Kidney epithelial cell (primary cell): ENCODE data around the gene PDILT. TPM values are rescaled to one million over a fixed set of nuclear protein-coding genes. Genes with fewer than 3 reads are reported as not detected.

Experiments
- DNase-seq: peaks from one replicate; pipeline ENCODE4 v3.0.0-alpha.2; 2010; ENCODE audit warnings: low read depth
- H3K27me3 ChIP-seq: 2 replicates; pipeline ENCODE4 v1.6.0; 2011; ENCODE audit warnings: low read length; ENCODE audit not compliant: control insufficient read depth, insufficient read depth
- H3K36me3 ChIP-seq: 2 replicates; pipeline ENCODE4 v1.5.1; 2011; ENCODE audit warnings: low read length; ENCODE audit not compliant: control insufficient read depth, insufficient read depth
- H3K4me3 ChIP-seq: 2 replicates; pipeline ENCODE4 v1.5.1; 2011; ENCODE audit warnings: low read depth, mild to moderate bottlenecking, control low read depth, low read length
- CTCF ChIP-seq: IDR thresholded peaks from 2 replicates; pipeline ENCODE4 v1.5.1; 2011; ENCODE audit warnings: mild to moderate bottlenecking, moderate library complexity, low read length, control low read depth, inconsistent platforms; ENCODE audit not compliant: insufficient read depth, poor library complexity, severe bottlenecking
- total RNA-seq: library from RNA; depleted of rRNA; stranded (reverse); fragments of >200 nt; gene quantifications from 2 replicates; pipeline ENCODE4 v1.2.3, GENCODE V29; 2015

The PDILT gene
- total RNA-seq, 1 donor from 2014 or later: not detected

DNA sequence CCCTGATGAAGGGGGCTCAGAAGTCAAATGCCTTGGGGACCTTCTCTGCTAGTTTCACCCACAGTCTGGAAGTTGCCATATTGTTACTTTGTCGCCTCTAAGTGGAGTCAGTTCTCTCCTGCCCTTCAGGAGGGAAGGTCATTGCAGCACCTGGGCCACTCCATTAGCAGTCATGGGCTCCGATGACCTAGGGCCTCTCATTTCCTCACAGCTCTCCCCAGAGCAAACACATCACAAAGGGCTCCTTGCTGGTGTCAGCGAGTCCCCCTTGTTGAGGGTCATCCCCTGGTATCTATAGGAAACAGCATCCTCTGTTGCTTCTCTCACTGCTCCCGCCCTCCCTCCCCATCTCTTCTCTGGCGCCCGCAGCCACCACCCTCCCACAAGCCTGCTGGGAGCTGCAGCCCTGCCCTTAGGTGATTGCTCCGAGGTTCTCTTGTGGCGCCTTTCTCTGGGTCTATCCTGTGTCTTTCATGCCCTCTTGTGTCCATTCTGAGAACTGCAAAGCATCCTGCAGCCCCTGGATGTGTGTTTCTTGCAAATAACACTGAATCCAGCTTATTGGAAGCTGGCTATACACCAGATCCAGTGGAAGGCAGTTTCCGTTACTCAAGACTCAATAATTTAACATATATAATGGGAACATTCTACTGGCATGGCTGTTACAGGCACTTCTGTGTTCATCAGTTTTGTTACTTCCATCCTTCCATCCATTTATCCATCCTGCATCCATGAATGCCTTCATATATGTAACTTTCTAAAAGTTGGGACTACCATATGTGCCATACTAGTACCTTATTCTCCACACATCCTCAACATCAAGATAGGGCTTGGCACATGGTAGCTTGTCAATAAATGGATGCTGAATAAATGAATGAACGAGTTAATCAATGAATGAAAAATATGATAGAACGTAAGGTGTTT is 21.2 kb downstream of the PDILT start:
- TF ChIP-seq CTCF: peak; percentile 86
- no peak overlapping the region for H3K4me3 ChIP-seq
- H3K27me3 ChIP-seq: peaks cover 3% of the 10 kb centered on the region
- DNase-seq: peak; percentile 25
- H3K36me3 ChIP-seq: no peaks in the 10 kb centered on the region

DNA sequence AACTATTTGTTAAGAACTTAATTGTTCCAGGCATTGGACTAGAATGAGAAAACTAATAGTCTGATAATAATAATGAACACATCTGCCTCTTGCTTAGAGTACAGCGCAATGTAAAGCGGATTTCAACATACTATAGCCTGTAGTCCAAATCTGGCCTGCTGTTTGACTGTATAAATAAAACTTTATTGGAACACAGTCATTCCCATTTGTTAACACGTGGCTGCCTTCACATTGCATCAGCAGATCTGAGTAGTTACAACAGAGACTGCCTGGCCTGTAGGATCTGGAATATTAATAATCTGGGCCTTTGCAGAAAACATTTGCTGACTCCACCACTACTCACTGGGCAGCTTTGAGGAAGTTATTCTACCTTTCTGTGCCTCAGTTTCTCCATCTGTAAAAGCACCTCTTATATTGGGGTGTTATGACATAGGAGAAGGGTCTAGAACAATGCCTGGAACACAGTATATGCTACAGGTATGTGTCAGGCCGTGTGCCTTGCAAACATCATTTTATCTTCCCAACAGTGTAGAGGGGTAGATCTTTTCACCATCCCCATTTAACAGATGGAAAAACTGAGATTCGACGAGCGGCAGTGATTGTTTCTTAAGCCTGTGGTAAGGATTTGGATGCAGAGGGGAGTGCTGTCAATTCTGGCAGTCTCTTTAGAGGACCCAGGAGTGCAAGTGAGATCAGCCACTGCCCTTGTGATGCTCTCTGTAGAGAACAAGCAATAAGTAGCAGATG is 22.2 kb downstream of the PDILT start:
- Histone ChIP-seq H3K27me3 (peaks cover 3% of the 10 kb centered on the region), H3K4me3 (no peak overlapping the region), H3K36me3 (no peaks in the 10 kb centered on the region)
- TF ChIP-seq CTCF: no peak
- no peak for DNase-seq

GRCh38 chr16:20380782-20381181 is 23.8 kb downstream of the PDILT start:
- H3K4me3 ChIP-seq: no peak overlapping the region
- H3K27me3 ChIP-seq: no peaks in the 10 kb centered on the region
- no peak for DNase-seq
- H3K36me3 ChIP-seq: no peaks in the 10 kb centered on the region
- TF ChIP-seq CTCF: no peak

GRCh38 chr16:20377181-20377580 is 27.4 kb downstream of the PDILT start:
- no peak for DNase-seq
- TF ChIP-seq CTCF: no peak
- Histone ChIP-seq H3K27me3 (no peaks in the 10 kb centered on the region), H3K4me3 (no peak overlapping the region), H3K36me3 (no peaks in the 10 kb centered on the region)

DNA sequence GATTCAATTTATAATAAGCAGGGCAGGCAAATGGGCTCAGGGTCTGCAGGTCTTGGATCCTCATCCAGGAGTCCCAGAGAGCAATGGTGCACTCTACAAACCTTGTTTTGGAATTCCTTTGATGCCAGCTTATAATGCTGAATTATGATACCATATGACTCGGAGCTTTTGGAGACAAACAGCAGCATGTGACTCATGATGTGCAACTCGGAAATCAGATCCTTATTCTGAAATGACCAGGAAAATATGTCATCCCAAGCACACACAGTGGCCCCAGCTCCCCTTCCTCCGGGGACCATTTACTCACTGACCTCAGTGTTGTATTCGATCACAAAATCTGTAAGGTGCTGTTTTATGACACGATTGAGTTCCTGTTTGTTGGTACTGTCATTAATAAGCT is 31.8 kb downstream of the PDILT start:
- Histone ChIP-seq H3K27me3 (no peaks in the 10 kb centered on the region), H3K4me3 (no peak overlapping the region), H3K36me3 (no peaks in the 10 kb centered on the region)
- TF ChIP-seq CTCF: no peak
- no peak for DNase-seq
